HepG2 (cell line): ENCODE results near the gene FANCF. TPM values are rescaled to one million over a fixed set of nuclear protein-coding genes. Genes with fewer than 3 reads are reported as not detected.

Source experiments
- ATAC-seq: fragments of 200-7000 bp; cut with Tn5 transposase; 3 replicates; pipeline ENCODE4 v1.9.1; 2020; ENCODE audit warnings: mild to moderate bottlenecking, moderate library complexity
- BruUV-seq: library from RNA; stranded (reverse); fragments of 400-500 nt; replicated peaks from 2 replicates; lab custom pipeline; 2021; lab: Mats Ljungman, UMichigan
- CTCF ChIA-PET: fragments of 300-600 bp; formaldehyde crosslinking; extraction: SDS; loops from one replicate; lab custom pipeline; 2021; ENCODE audit warnings: low total read pairs, inconsistent platforms, low intra/inter-chr PET ratio; lab: Yijun Ruan, JAX
- POLR2A ChIA-PET: fragments of 350-600 bp; sonication (Branson Sonifier 250); formaldehyde crosslinking; loops from one replicate; lab custom pipeline; 2020; ENCODE audit warnings: antibody characterized with exemption, inconsistent platforms; lab: Yijun Ruan, JAX
- DNase-seq: peaks from one replicate; pipeline ENCODE4 v3.0.0-alpha.2; 2015; ENCODE audit warnings: low spot score
- FAIRE-seq: peaks from 3 replicates; lab custom pipeline; 2011; peaks lifted over from hg19 to GRCh38; lab: Jason Lieb, UNC
- H2AFZ ChIP-seq: one replicate; pipeline ENCODE4 v1.6.1; 2011; ENCODE audit warnings: low read length, inconsistent platforms
- H3K27ac ChIP-seq: fragments of 300-600 bp; 3 replicates; pipeline ENCODE4 v1.8.0; 2011; ENCODE audit warnings: mixed run types, mild to moderate bottlenecking, mixed read lengths, low read length, inconsistent platforms; ENCODE audit not compliant: insufficient read depth; ENCODE audit errors: extremely low read length
- H3K27me3 ChIP-seq, 2 experiments: fragments of 200-600 bp in 1 of 2; 2 replicates in 1 of 2; 3 replicates in 1 of 2; pipeline versions ENCODE4 v1.6.0 to v1.8.0; 2011; ENCODE audit warnings: low read length in 2 of 2, mild to moderate bottlenecking in 2 of 2, moderate library complexity in 2 of 2, inconsistent platforms in 1 of 2; ENCODE audit not compliant: insufficient read depth in 2 of 2, control insufficient read depth in 1 of 2
- H3K36me3 ChIP-seq, 2 experiments: fragments of 200-600 bp in 1 of 2; replicated peaks in 1 of 2; 2 replicates in 1 of 2; 3 replicates in 1 of 2; pipeline versions ENCODE4 v1.5.1 to v1.8.0; 2011; ENCODE audit warnings: low read length in 2 of 2, inconsistent platforms in 1 of 2; ENCODE audit not compliant: insufficient read depth in 2 of 2, control insufficient read depth in 1 of 2
- H3K4me1 ChIP-seq: 2 replicates; pipeline ENCODE4 v1.5.1; 2012; ENCODE audit warnings: low read length, inconsistent platforms; ENCODE audit not compliant: insufficient read depth
- H3K4me2 ChIP-seq: 2 replicates; pipeline ENCODE4 v1.6.0; 2011; ENCODE audit warnings: low read depth, low read length, inconsistent platforms
- H3K4me3 ChIP-seq, 3 experiments: fragments of 200-600 bp in 1 of 3; sonication (generic), shearing (Covaris generic) in 1 of 3; replicated peaks in 1 of 3; 2 replicates each; pipeline ENCODE4 v1.5.1; 2011 to 2016; ENCODE audit warnings: low read length in 3 of 3, inconsistent platforms in 2 of 3, low read depth in 2 of 3, mild to moderate bottlenecking in 2 of 3, control low read depth in 1 of 3, mixed read lengths in 1 of 3; ENCODE audit not compliant: insufficient read depth in 1 of 3
- H3K79me2 ChIP-seq: one replicate; pipeline ENCODE4 v1.6.1; 2011; ENCODE audit warnings: low read length, inconsistent platforms; ENCODE audit not compliant: insufficient read depth
- H3K9ac ChIP-seq: 2 replicates; pipeline ENCODE4 v1.6.0; 2011; ENCODE audit warnings: mild to moderate bottlenecking, low read depth, low read length, inconsistent platforms; ENCODE audit not compliant: insufficient read depth
- H3K9me3 ChIP-seq: 2 replicates; pipeline ENCODE4 v1.5.1; 2012; ENCODE audit warnings: mild to moderate bottlenecking, low read length
- H4K20me1 ChIP-seq: 2 replicates; pipeline ENCODE4 v1.6.0; 2011; ENCODE audit warnings: inconsistent platforms, mild to moderate bottlenecking, low read length, moderate library complexity; ENCODE audit not compliant: insufficient read depth
- ATRX ChIP-seq: sonication (generic); formaldehyde crosslinking; IDR thresholded peaks from 2 replicates; pipeline ENCODE4 v1.4.0; 2020; ENCODE audit warnings: missing genetic modification reagents, borderline replicate concordance
- BRF2 ChIP-seq: sonication (generic); formaldehyde crosslinking; IDR thresholded peaks from 2 replicates; pipeline ENCODE4 v1.8.1; 2022; ENCODE audit warnings: mild to moderate bottlenecking, missing genetic modification reagents
- CC2D1A ChIP-seq: sonication (generic); formaldehyde crosslinking; IDR thresholded peaks from 2 replicates; pipeline ENCODE4 v1.8.1; 2023; ENCODE audit warnings: mild to moderate bottlenecking, missing genetic modification reagents
- DNMT1 ChIP-seq: sonication (generic); formaldehyde crosslinking; IDR thresholded peaks from 2 replicates; pipeline ENCODE4 v1.5.1; 2020; ENCODE audit warnings: mild to moderate bottlenecking, missing genetic modification reagents
- DPF2 ChIP-seq: sonication (generic); formaldehyde crosslinking; IDR thresholded peaks from 2 replicates; pipeline ENCODE4 v1.4.0; 2020; ENCODE audit warnings: mild to moderate bottlenecking, low read depth, missing genetic modification reagents, borderline replicate concordance
- FOXJ3 ChIP-seq: sonication (generic); formaldehyde crosslinking; IDR thresholded peaks from 2 replicates; pipeline ENCODE4 v1.4.0; 2020; ENCODE audit warnings: missing genetic modification reagents, mild to moderate bottlenecking, borderline replicate concordance
- GATAD2A ChIP-seq: IDR thresholded peaks from 2 replicates; pipeline ENCODE4 v1.6.1; 2016
- JUND ChIP-seq: sonication (generic); formaldehyde crosslinking; IDR thresholded peaks from 2 replicates; pipeline ENCODE4 v1.8.0; 2022; ENCODE audit warnings: mild to moderate bottlenecking, missing genetic modification reagents
- KAT7 ChIP-seq: IDR thresholded peaks from 2 replicates; pipeline ENCODE4 v1.6.1; 2018; ENCODE audit warnings: borderline replicate concordance, missing compliant biosample characterization
- MTF1 ChIP-seq: sonication (generic); formaldehyde crosslinking; IDR thresholded peaks from 2 replicates; pipeline ENCODE4 v1.5.0; 2020; ENCODE audit warnings: missing genetic modification reagents
- MXD3 ChIP-seq: IDR thresholded peaks from 2 replicates; pipeline ENCODE4 v1.6.1; 2016; ENCODE audit warnings: mild to moderate bottlenecking, missing biosample characterization, missing genetic modification reagents
- MXD4 ChIP-seq: IDR thresholded peaks from 2 replicates; pipeline ENCODE4 v1.6.1; 2016; ENCODE audit warnings: mild to moderate bottlenecking, missing biosample characterization, missing genetic modification reagents
- POLR2AphosphoS5 ChIP-seq: IDR thresholded peaks from 2 replicates; pipeline ENCODE4 v1.6.1; 2012; ENCODE audit warnings: low read depth, low read length
- SP140L ChIP-seq: sonication (generic); formaldehyde crosslinking; IDR thresholded peaks from 2 replicates; pipeline ENCODE4 v1.4.0; 2020; ENCODE audit warnings: missing genetic modification reagents, borderline replicate concordance
- UBTF ChIP-seq: sonication (generic); formaldehyde crosslinking; IDR thresholded peaks from 2 replicates; pipeline ENCODE4 v1.4.0; 2020; ENCODE audit warnings: mild to moderate bottlenecking, missing genetic modification reagents
- ZKSCAN1 ChIP-seq: fragments of 150-350 bp; IDR thresholded peaks from 2 replicates; pipeline ENCODE4 v1.6.1; 2014; ENCODE audit warnings: low read length
- ZNF337 ChIP-seq: sonication (generic); formaldehyde crosslinking; IDR thresholded peaks from 2 replicates; pipeline ENCODE4 v1.5.1; 2020; ENCODE audit warnings: missing genetic modification reagents, low read depth, mild to moderate bottlenecking, borderline replicate concordance
- ZNF784 ChIP-seq: sonication (generic); formaldehyde crosslinking; IDR thresholded peaks from 2 replicates; pipeline ENCODE4 v1.5.1; 2020; ENCODE audit warnings: missing genetic modification reagents, mild to moderate bottlenecking, borderline replicate concordance
- ZZZ3 ChIP-seq: sonication (generic); formaldehyde crosslinking; IDR thresholded peaks from 2 replicates; pipeline ENCODE4 v1.4.0; 2020; ENCODE audit warnings: missing genetic modification reagents, mild to moderate bottlenecking, borderline replicate concordance
- WGBS: methylation state at CpG from one replicate; pipeline ENCODE4 v1.1.6; 2017; ENCODE audit warnings: low lambda C conversion rate; 5-methylcytosine and 5-hydroxymethylcytosine counted together
- in situ Hi-C: cut with HindIII; loops from 2 replicates; pipeline ENCODE4 v1.10.0; 2017; ENCODE audit warnings: low pct_unique_long_range_greater_than_20kb; ENCODE audit not compliant: extremely low pct_ligation_motif_present
- intact Hi-C: fragments of 100-400 bp; cut with micrococcal nuclease; formaldehyde crosslinking; loops from one replicate; pipeline ENCODE4 v1.10.0; 2022; ENCODE audit not compliant: unreplicated experiment
- polyA plus RNA-seq, 8 experiments: library from polyadenylated mRNA; depleted of rRNA in 3 of 8; stranded (reverse) in 7 of 8; unstranded in 1 of 8; fragments of >200 nt; fragmentation: Illumina TruSeq in 4 of 8; extraction: Trizol in 4 of 8; gene quantifications; 2 replicates each; pipeline versions ENCODE4 v1.2.1 to v1.2.3, GENCODE V29; 2011 to 2016; ENCODE audit warnings: low read depth in 4 of 8, missing spikeins in 1 of 8, mixed read lengths in 1 of 8; ENCODE audit not compliant: insufficient read depth in 1 of 8
- total RNA-seq, 5 experiments: library from RNA; depleted of rRNA; stranded (reverse); fragments of >200 nt; fragmentation: Illumina TruSeq; extraction: Trizol; gene quantifications; 2 replicates each; pipeline ENCODE4 v1.2.3, GENCODE V29; 2016; ENCODE audit warnings: low read depth in 1 of 5

Gene FANCF
- total and polyA plus RNA-seq, 2 of the 13 experiments (the other 11 are each of a cell fraction or from before 2014, with no cell fraction given), result 2.5 to 9.7 TPM

DNA sequence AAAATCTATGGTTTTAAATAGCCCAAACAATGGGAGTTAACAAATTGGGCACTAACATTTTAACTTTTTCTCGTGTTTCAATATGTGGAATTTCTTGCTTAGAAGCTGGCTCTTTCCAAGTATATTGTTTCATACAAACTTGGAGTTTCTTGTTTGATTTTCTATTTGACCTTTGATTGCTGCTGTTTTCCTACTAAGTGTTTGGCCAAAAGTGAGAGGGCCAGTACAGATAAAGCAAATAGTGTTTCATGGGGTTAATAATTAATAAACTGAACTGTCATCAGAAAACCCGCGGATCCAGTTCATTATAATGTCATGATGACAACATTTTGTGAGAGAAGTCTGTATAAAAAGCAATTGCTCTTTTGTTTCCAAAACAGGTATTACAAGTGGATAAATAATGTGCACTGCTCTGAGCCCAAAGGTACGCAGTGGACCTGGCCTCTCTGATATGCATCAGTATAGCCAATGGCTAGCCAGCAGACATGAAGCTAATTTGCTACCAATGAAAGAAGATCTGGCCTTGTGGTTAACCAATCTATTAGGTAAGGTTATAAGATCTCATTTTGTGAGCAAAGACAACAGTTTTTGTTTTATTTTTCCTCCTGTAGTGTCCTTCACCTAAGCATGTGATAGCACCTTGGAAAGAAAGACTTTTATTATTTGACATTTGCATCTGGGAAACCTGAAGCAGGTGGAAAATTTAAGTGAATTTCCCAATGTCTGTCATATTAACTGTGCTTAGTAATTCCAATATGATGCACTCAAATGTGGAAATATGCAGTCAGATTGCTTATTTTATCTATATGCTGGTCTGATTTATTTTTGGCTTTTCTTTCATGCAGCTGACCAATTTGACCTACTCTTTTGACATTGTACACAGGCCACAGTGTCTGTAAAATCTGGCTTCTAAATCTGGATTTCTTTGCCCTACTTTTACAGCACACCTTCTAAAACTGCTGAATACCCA, 49.1 kb upstream of the FANCF start:
- H4K20me1 ChIP-seq, result no peaks in the 10 kb centered on the region
- ATAC-seq (peak; percentile 97), DNase-seq (peak; percentile 93), FAIRE-seq (peak; percentile 72)
- H3K27me3 ChIP-seq, result no peaks in the 10 kb centered on the region
- ChIA-PET POLR2A (interaction anchor here (0.6 to 2.3 kb wide), 6 partner anchors 9 to 50 kb away, joined by 3 to 13 read pairs (median 6); partner anchors contain the start of gene GAS2), CTCF (no interaction called here)
- in situ Hi-C loops (no loop called here), intact Hi-C loops (loop anchor here (2.0 kb wide), 3 partner anchors 28 to 118 kb away; no protein-coding TSS in a partner anchor)
- no peaks in the 10 kb centered on the region for H3K36me3 ChIP-seq
- peaks cover 79% of the 10 kb centered on the region for H3K79me2 ChIP-seq
- H3K9ac ChIP-seq, result peak overlapping the region; percentile 76
- BruUV-seq, result TSS peak; percentile 85
- 0% methylated on average over 4 of the region's 4 CpGs for WGBS
- H3K4me1 ChIP-seq, result peaks cover 95% of the 10 kb centered on the region
- H3K4me2 ChIP-seq, result peak overlapping the region; percentile 85
- no peaks in the 10 kb centered on the region for H3K9me3 ChIP-seq
- H2AFZ ChIP-seq, result no peak overlapping the region
- H3K4me3 ChIP-seq, result peak overlapping the region; percentile 42 to 63 (median 44)
- peak overlapping the region; percentile 98 for H3K27ac ChIP-seq
- TF ChIP-seq ZNF784 (CRISPR knock-in tag) (no peak), SP140L (CRISPR knock-in tag) (no peak), FOXJ3 (CRISPR knock-in tag) (peak; percentile 60; the same call in 1 of the 2 replicates), BRF2 (no peak), ZNF337 (CRISPR knock-in tag) (no peak), GATAD2A (peak; percentile 60; the same call in 1 of the 2 replicates), MTF1 (CRISPR knock-in tag) (no peak), ATRX (CRISPR knock-in tag) (no peak), DPF2 (CRISPR knock-in tag) (peak; percentile 44; the same call in 1 of the 2 replicates), ZZZ3 (CRISPR knock-in tag) (no peak), DNMT1 (CRISPR knock-in tag) (no peak), MXD3 (CRISPR knock-in tag) (no peak), UBTF (CRISPR knock-in tag) (no peak), ZKSCAN1 (peak; percentile 60), MXD4 (CRISPR knock-in tag) (0 out of 2 replicates have a peak, but pooled peaks have one; percentile 12), JUND (no peak), KAT7 (no peak), POLR2AphosphoS5 (peak; percentile 36), CC2D1A (CRISPR knock-in tag) (no peak)
